Adipocyte (in vitro differentiated cells): ENCODE measurements around the gene TFF1.

Experiments used
- DNase-seq: peaks from one replicate; pipeline ENCODE4 v3.0.0-alpha.2; 2015; ENCODE audit warnings: low read depth
- H3K27me3 ChIP-seq: replicated peaks from 2 replicates; pipeline ENCODE4 v1.7.0; 2013; ENCODE audit warnings: mild to moderate bottlenecking, low read length, moderate library complexity; ENCODE audit not compliant: control insufficient read depth, insufficient read depth
- H3K36me3 ChIP-seq: 2 replicates; pipeline ENCODE4 v1.7.0; 2013; ENCODE audit warnings: low read length, mild to moderate bottlenecking, moderate library complexity; ENCODE audit not compliant: control insufficient read depth, insufficient read depth, severe bottlenecking
- H3K4me1 ChIP-seq: 2 replicates; pipeline ENCODE4 v1.7.0; 2013; ENCODE audit warnings: mild to moderate bottlenecking, low read length, moderate library complexity; ENCODE audit not compliant: control insufficient read depth, insufficient read depth
- H3K4me3 ChIP-seq: 2 replicates; pipeline ENCODE4 v1.7.0; 2013; ENCODE audit warnings: mild to moderate bottlenecking, low read length, moderate library complexity
- H3K9ac ChIP-seq: 2 replicates; pipeline ENCODE4 v1.7.0; 2013; ENCODE audit warnings: mild to moderate bottlenecking, low read length, moderate library complexity
- H3K9me3 ChIP-seq: 2 replicates; pipeline ENCODE4 v1.7.0; 2013; ENCODE audit warnings: mild to moderate bottlenecking, low read length, moderate library complexity; ENCODE audit not compliant: control insufficient read depth

Gene TFF1

GRCh38 chr21:42407476-42407875, 41.1 kb upstream of the TFF1 start:
- DNase-seq, result no peak
- H3K4me3 ChIP-seq, result no peak overlapping the region
- peaks cover 66% of the 10 kb centered on the region for H3K27me3 ChIP-seq
- no peak overlapping the region for H3K9ac ChIP-seq
- H3K4me1 ChIP-seq, result no peaks in the 10 kb centered on the region
- no peaks in the 10 kb centered on the region for H3K36me3 ChIP-seq
- no peaks in the 10 kb centered on the region for H3K9me3 ChIP-seq

- H3K4me3 ChIP-seq, result no peak overlapping the region
- no peaks in the 10 kb centered on the region for H3K36me3 ChIP-seq
- no peak for DNase-seq
- H3K9me3 ChIP-seq, result peaks cover 4% of the 10 kb centered on the region
- H3K9ac ChIP-seq, result no peak overlapping the region
- H3K27me3 ChIP-seq, result peaks cover 60% of the 10 kb centered on the region
- H3K4me1 ChIP-seq, result no peaks in the 10 kb centered on the region
Measured at GRCh38 chr21:42406866-42407265, 40.5 kb upstream of the TFF1 start.

GRCh38 chr21:42406201-42406621, 39.9 kb upstream of the TFF1 start:
- H3K4me3 ChIP-seq, result no peak overlapping the region
- peaks cover 54% of the 10 kb centered on the region for H3K27me3 ChIP-seq
- peaks cover 9% of the 10 kb centered on the region for H3K9me3 ChIP-seq
- no peaks in the 10 kb centered on the region for H3K4me1 ChIP-seq
- no peak for DNase-seq
- H3K9ac ChIP-seq, result no peak overlapping the region
- H3K36me3 ChIP-seq, result no peaks in the 10 kb centered on the region

- H3K9ac ChIP-seq, result no peak overlapping the region
- H3K9me3 ChIP-seq, result peaks cover 9% of the 10 kb centered on the region
- no peaks in the 10 kb centered on the region for H3K4me1 ChIP-seq
- no peak overlapping the region for H3K4me3 ChIP-seq
- no peaks in the 10 kb centered on the region for H3K36me3 ChIP-seq
- peaks cover 45% of the 10 kb centered on the region for H3K27me3 ChIP-seq
- no peak for DNase-seq
Measured at GRCh38 chr21:42405064-42406013, 39.0 kb upstream of the TFF1 start.

- Histone ChIP-seq H3K36me3 (no peaks in the 10 kb centered on the region), H3K9ac (no peak overlapping the region), H3K4me1 (no peaks in the 10 kb centered on the region), H3K27me3 (peaks cover 37% of the 10 kb centered on the region), H3K9me3 (peaks cover 9% of the 10 kb centered on the region), H3K4me3 (no peak overlapping the region)
- no peak for DNase-seq
Measured at GRCh38 chr21:42404539-42404938, 38.2 kb upstream of the TFF1 start.

GRCh38 chr21:42403611-42404231, 37.4 kb upstream of the TFF1 start, which contains the start of gene UBASH3A:
Gene UBASH3A (plus strand): TSS chr21:42403902. CDS start chr21:42403946, 44 bp downstream.
- Histone ChIP-seq H3K4me1 (no peaks in the 10 kb centered on the region), H3K9ac (no peak within 1 kb of the TSS), H3K4me3 (no peak within 1 kb of the TSS), H3K27me3 (peaks cover 31% of the 10 kb centered on the region), H3K36me3 (no peaks in the 10 kb centered on the region), H3K9me3 (peaks cover 9% of the 10 kb centered on the region)
- DNase-seq, result no peak

GRCh38 chr21:42401820-42402251, 35.5 kb upstream of the TFF1 start:
- Histone ChIP-seq H3K27me3 (peaks cover 28% of the 10 kb centered on the region), H3K36me3 (no peaks in the 10 kb centered on the region), H3K9me3 (peaks cover 9% of the 10 kb centered on the region), H3K4me3 (no peak overlapping the region), H3K9ac (no peak overlapping the region), H3K4me1 (no peaks in the 10 kb centered on the region)
- no peak for DNase-seq

GRCh38 chr21:42401154-42401553, 34.8 kb upstream of the TFF1 start:
- H3K9me3 ChIP-seq, result peaks cover 9% of the 10 kb centered on the region
- no peaks in the 10 kb centered on the region for H3K36me3 ChIP-seq
- peak; percentile 3 for DNase-seq
- H3K4me1 ChIP-seq, result no peaks in the 10 kb centered on the region
- no peak overlapping the region for H3K4me3 ChIP-seq
- peaks cover 32% of the 10 kb centered on the region for H3K27me3 ChIP-seq
- H3K9ac ChIP-seq, result no peak overlapping the region

GRCh38 chr21:42400525-42400924, 34.2 kb upstream of the TFF1 start:
- Histone ChIP-seq H3K4me1 (no peaks in the 10 kb centered on the region), H3K27me3 (peaks cover 37% of the 10 kb centered on the region), H3K9ac (no peak overlapping the region), H3K36me3 (no peaks in the 10 kb centered on the region), H3K4me3 (no peak overlapping the region), H3K9me3 (peaks cover 9% of the 10 kb centered on the region)
- peak; percentile 4 for DNase-seq

GRCh38 chr21:42398436-42399028, 32.2 kb upstream of the TFF1 start:
- no peak overlapping the region for H3K9ac ChIP-seq

GRCh38 chr21:42397746-42398394, 31.5 kb upstream of the TFF1 start:
- DNase-seq, result no peak
- Histone ChIP-seq H3K4me3 (no peak overlapping the region), H3K9ac (no peak overlapping the region), H3K36me3 (no peaks in the 10 kb centered on the region), H3K4me1 (no peaks in the 10 kb centered on the region), H3K27me3 (peaks cover 30% of the 10 kb centered on the region), H3K9me3 (peaks cover 9% of the 10 kb centered on the region)

More at GRCh38 chr21:42398436-42399028, 32.2 kb upstream of the TFF1 start:
- DNase-seq, result no peak
- no peak overlapping the region for H3K4me3 ChIP-seq
- no peaks in the 10 kb centered on the region for H3K36me3 ChIP-seq
- H3K27me3 ChIP-seq, result peaks cover 32% of the 10 kb centered on the region
- peaks cover 9% of the 10 kb centered on the region for H3K9me3 ChIP-seq
- no peaks in the 10 kb centered on the region for H3K4me1 ChIP-seq
